HCT116 (cell line): ENCODE results near the gene RAB37.

Source experiments
- CEBPB ChIP-seq: IDR thresholded peaks from 2 replicates; pipeline ENCODE4 v1.6.1; 2012; ENCODE audit warnings: low read depth
- EGR1 ChIP-seq: IDR thresholded peaks from 2 replicates; pipeline ENCODE4 v1.6.1; 2012; ENCODE audit warnings: low read depth
- ELF1 ChIP-seq: IDR thresholded peaks from 2 replicates; pipeline ENCODE4 v1.6.1; 2012; ENCODE audit warnings: low read depth, borderline replicate concordance
- EZH2 ChIP-seq: fragments of 200-600 bp; sonication (generic); IDR thresholded peaks from 2 replicates; pipeline ENCODE4 v1.6.1; 2017; ENCODE audit warnings: antibody characterized with exemption, mixed run types
- EZH2phosphoT487 ChIP-seq: fragments of 200-600 bp; IDR thresholded peaks from 2 replicates; pipeline ENCODE4 v1.6.1; 2018; ENCODE audit warnings: antibody characterized with exemption, borderline replicate concordance
- POLR2A ChIP-seq: IDR thresholded peaks from 2 replicates; pipeline ENCODE4 v1.7.0; 2011; ENCODE audit warnings: borderline replicate concordance; ENCODE audit not compliant: insufficient read depth, insufficient read length; ENCODE audit errors: extremely low read depth
- RAD21 ChIP-seq: IDR thresholded peaks from 2 replicates; pipeline ENCODE4 v1.6.1; 2012; ENCODE audit warnings: low read depth, mild to moderate bottlenecking
- SIN3A ChIP-seq: IDR thresholded peaks from 2 replicates; pipeline ENCODE4 v1.6.1; 2012; ENCODE audit warnings: low read depth
- SRF ChIP-seq: IDR thresholded peaks from 2 replicates; pipeline ENCODE4 v1.6.1; 2012; ENCODE audit warnings: low read depth
- TCF7L2 ChIP-seq: IDR thresholded peaks from 2 replicates; pipeline ENCODE4 v1.7.0; 2011; ENCODE audit warnings: borderline replicate concordance, inconsistent platforms; ENCODE audit not compliant: insufficient read depth, insufficient read length; ENCODE audit errors: extremely low read depth
- TF ChIP-seq, protein P1 (sequence below), 3 experiments: fragments of 200-600 bp in 1 of 3; sonication (generic) in 1 of 3; IDR thresholded peaks in 2 of 3; conservative IDR thresholded peaks in 1 of 3; 2 replicates each; pipeline ENCODE4 v1.5.1; 2012 to 2017; ENCODE audit warnings: low read depth in 2 of 3, low read length in 2 of 3, antibody characterized with exemption in 1 of 3, borderline replicate concordance in 1 of 3, control low read depth in 1 of 3, mild to moderate bottlenecking in 1 of 3, mixed read lengths in 1 of 3, mixed run types in 1 of 3, moderate library complexity in 1 of 3; ENCODE audit not compliant: insufficient read depth in 1 of 3
- TF ChIP-seq, protein P2 (sequence below): IDR thresholded peaks from 2 replicates; pipeline ENCODE4 v1.6.1; 2011; ENCODE audit warnings: mild to moderate bottlenecking, low read length, moderate library complexity; ENCODE audit not compliant: insufficient replicate concordance; ENCODE audit errors: extremely low read depth

DNA sequence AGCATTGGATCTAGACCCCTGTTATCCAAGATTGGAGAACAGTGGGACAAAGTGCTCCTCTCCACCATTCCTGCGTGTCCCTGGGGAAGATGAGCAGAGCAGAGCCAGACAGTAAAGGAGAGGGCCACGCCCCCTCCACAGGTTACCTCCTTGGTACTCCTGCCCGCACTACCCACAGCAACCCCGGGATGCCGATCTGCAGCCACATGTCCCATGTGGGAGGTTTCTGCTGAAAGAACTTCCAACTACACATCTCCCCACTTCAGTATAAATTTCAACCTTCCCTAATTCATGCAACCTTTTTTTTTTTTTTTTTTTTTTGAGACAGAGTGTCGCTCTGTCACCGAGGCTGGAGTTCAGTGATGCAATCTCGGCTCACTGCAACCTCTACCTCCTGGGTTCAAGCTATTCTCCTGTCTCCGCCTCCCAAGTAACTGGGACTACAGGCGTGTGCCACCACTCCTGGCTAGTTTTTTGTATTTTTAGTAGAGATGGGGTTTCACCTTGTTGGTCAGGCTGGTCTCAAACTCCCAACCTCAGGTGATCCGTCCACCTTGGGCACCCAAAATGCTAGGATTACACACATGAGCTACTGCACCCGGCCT, 2.3 kb downstream of the RAB37 start:
- TF ChIP-seq, protein P1, sequence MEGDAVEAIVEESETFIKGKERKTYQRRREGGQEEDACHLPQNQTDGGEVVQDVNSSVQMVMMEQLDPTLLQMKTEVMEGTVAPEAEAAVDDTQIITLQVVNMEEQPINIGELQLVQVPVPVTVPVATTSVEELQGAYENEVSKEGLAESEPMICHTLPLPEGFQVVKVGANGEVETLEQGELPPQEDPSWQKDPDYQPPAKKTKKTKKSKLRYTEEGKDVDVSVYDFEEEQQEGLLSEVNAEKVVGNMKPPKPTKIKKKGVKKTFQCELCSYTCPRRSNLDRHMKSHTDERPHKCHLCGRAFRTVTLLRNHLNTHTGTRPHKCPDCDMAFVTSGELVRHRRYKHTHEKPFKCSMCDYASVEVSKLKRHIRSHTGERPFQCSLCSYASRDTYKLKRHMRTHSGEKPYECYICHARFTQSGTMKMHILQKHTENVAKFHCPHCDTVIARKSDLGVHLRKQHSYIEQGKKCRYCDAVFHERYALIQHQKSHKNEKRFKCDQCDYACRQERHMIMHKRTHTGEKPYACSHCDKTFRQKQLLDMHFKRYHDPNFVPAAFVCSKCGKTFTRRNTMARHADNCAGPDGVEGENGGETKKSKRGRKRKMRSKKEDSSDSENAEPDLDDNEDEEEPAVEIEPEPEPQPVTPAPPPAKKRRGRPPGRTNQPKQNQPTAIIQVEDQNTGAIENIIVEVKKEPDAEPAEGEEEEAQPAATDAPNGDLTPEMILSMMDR (IDR thresholded peaks at IDR 0.05 in 2 of 3, conservative IDR thresholded peaks at IDR 0.05 in 1 of 3; ENCODE audit: borderline replicate concordance in 1 of 3, insufficient read depth in 1 of 3, low read depth in 2 of 3, low read length in 2 of 3) = no peak
- TF ChIP-seq EGR1 (no peak), TCF7L2 (no peak), RAD21 (no peak), EZH2 (no peak), SIN3A (no peak), ELF1 (no peak), SRF (no peak), POLR2A (no peak), EZH2phosphoT487 (no peak), CEBPB (no peak)
- TF ChIP-seq, protein P2, sequence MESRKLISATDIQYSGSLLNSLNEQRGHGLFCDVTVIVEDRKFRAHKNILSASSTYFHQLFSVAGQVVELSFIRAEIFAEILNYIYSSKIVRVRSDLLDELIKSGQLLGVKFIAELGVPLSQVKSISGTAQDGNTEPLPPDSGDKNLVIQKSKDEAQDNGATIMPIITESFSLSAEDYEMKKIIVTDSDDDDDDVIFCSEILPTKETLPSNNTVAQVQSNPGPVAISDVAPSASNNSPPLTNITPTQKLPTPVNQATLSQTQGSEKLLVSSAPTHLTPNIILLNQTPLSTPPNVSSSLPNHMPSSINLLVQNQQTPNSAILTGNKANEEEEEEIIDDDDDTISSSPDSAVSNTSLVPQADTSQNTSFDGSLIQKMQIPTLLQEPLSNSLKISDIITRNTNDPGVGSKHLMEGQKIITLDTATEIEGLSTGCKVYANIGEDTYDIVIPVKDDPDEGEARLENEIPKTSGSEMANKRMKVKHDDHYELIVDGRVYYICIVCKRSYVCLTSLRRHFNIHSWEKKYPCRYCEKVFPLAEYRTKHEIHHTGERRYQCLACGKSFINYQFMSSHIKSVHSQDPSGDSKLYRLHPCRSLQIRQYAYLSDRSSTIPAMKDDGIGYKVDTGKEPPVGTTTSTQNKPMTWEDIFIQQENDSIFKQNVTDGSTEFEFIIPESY = no peak
